ENCODE measurements around the gene FRRS1. TPM values are rescaled to one million over a fixed set of nuclear protein-coding genes. Genes with fewer than 3 reads are reported as not detected.

Gene FRRS1
- total and polyA plus RNA-seq, 10 of the 15 experiments (the other 5 are each of a cell fraction or from before 2014, with no cell fraction given): 0.13 to 18.9 (median 8.0) TPM

DNA sequence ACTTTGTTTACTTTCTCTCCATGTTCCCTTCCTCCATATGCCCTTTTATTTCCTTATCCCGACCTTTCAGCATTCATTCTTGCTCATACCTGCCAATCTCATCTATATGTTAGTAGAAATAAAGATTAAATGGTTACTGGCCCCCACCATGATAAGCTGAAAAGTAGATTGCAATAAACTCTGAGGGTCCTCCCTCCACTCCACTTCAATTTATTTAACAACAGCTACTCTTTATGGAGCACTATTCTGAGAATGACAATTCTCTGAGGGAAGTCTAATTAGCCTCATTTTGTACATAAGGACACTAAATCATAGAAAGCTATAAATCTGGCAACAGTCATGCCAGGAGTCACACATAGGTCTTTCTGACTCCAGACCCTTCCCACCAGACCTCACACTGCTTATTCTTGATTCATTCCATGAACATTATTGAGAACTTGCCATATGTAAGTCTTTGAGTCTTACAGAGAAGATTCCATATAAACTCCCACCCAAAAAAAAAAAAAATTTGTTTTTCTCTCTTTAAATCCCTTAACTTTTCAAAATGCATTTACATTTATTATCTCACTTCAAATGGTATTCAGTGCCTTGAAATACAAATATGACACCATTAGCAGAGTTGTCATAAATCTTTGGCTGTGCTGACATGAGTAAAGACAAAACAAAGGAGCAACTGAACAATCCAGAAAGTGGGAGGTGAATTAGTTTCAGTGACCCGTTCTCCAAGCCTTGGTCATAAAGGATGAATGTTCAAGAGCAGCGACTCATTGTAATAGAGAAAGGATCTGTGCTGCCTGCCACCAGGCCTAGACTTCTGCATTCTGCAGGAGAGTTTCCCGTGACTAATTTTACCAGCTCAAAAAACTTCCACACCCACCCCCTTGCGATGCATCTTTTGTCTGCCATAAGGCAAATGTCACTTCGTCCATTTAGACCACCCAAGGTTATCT, 92.0 kb downstream of the FRRS1 start (continued):
- TF ChIP-seq, protein P1, sequence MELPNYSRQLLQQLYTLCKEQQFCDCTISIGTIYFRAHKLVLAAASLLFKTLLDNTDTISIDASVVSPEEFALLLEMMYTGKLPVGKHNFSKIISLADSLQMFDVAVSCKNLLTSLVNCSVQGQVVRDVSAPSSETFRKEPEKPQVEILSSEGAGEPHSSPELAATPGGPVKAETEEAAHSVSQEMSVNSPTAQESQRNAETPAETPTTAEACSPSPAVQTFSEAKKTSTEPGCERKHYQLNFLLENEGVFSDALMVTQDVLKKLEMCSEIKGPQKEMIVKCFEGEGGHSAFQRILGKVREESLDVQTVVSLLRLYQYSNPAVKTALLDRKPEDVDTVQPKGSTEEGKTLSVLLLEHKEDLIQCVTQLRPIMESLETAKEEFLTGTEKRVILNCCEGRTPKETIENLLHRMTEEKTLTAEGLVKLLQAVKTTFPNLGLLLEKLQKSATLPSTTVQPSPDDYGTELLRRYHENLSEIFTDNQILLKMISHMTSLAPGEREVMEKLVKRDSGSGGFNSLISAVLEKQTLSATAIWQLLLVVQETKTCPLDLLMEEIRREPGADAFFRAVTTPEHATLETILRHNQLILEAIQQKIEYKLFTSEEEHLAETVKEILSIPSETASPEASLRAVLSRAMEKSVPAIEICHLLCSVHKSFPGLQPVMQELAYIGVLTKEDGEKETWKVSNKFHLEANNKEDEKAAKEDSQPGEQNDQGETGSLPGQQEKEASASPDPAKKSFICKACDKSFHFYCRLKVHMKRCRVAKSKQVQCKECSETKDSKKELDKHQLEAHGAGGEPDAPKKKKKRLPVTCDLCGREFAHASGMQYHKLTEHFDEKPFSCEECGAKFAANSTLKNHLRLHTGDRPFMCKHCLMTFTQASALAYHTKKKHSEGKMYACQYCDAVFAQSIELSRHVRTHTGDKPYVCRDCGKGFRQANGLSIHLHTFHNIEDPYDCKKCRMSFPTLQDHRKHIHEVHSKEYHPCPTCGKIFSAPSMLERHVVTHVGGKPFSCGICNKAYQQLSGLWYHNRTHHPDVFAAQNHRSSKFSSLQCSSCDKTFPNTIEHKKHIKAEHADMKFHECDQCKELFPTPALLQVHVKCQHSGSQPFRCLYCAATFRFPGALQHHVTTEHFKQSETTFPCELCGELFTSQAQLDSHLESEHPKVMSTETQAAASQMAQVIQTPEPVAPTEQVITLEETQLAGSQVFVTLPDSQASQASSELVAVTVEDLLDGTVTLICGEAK (IDR thresholded peaks at IDR 0.05; ENCODE audit: borderline replicate concordance): no peak

DNA sequence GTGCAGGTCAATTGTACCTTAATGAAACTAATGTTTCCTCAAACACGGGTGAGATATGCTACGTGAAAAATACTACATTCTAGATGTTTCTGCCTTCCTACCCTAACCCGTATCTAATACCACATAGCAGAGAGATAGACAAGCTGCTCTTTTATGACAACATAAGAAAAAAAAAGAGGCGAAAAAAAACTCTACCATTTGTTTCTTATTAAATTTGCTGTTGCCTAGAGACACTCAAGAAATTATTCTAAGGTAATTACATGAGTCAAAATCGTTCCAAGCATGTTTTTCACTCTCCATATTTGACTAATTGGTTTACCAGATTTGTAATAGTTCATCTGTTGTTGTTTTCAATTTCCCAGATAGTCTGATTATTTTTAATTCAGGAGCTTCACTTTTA, 93.1 kb downstream of the FRRS1 start:
- POLR2A ChIA-PET: no interaction called here
- Histone ChIP-seq H3K79me2 (ENCODE audit: control insufficient read depth, insufficient read depth, low read length) (no peaks in the 10 kb centered on the region), H3K9ac (ENCODE audit: control insufficient read depth, insufficient read depth, low read length) (no peak overlapping the region), H3K4me3 (no peak overlapping the region), H4K20me1 (ENCODE audit: control insufficient read depth, insufficient read depth) (no peaks in the 10 kb centered on the region), H3K9me3 (replicated peaks; ENCODE audit: control insufficient read depth, insufficient read depth, low read length) (no peaks in the 10 kb centered on the region), H3K4me1 (ENCODE audit: control insufficient read depth, insufficient read depth, low read length) (no peaks in the 10 kb centered on the region), H3K4me2 (ENCODE audit: control insufficient read depth, insufficient read depth) (no peak overlapping the region), H3K36me3 (ENCODE audit: control insufficient read depth in 2 of 2, insufficient read depth in 2 of 2, low read length in 1 of 2) (no peaks in the 10 kb centered on the region), H2AFZ (ENCODE audit: control insufficient read depth, low read depth, low read length) (no peak overlapping the region), H3K27ac (ENCODE audit: control insufficient read depth, insufficient read depth) (no peak overlapping the region), H3K27me3 (replicated peaks in 1 of 2; ENCODE audit: control insufficient read depth in 2 of 2, insufficient read depth in 2 of 2, low read length in 1 of 2) (no peaks in the 10 kb centered on the region)
- 8% methylated on average over 5 of the region's 5 CpGs for WGBS (ENCODE audit: insufficient coverage, insufficient replicate concordance, low lambda C conversion rate, missing lambda C conversion rate)
- TF ChIP-seq RAD21 (IDR thresholded peaks at IDR 0.05; ENCODE audit: insufficient read depth, low read depth, low read length) (no peak), JUNB (IDR thresholded peaks at IDR 0.05) (peak; percentile 28; the same call in 1 of the 2 replicates), TBL1XR1 (IDR thresholded peaks at IDR 0.05; ENCODE audit: low read depth, low read length) (no peak)
- FAIRE-seq (no peak), ATAC-seq (peak; percentile 40), DNase-seq (ENCODE audit: low read depth, low spot score) (no peak)
- in situ Hi-C loops (cut with MboI): no loop called here
- BruUV-seq (replicated peaks): no TSS peak
- SMC1A ChIA-PET (ENCODE audit: uncharacterized antibody, unreplicated experiment): interaction anchor here (1.4 to 1.7 kb wide), 3 partner anchors 10 to 26 kb away, joined by 3 to 7 read pairs (median 4); no protein-coding TSS in a partner anchor
- CTCF ChIA-PET: interaction anchor here (1.1 to 2.3 kb wide), 3 partner anchors 8 to 12 kb away, joined by 4 to 10 read pairs (median 5); no protein-coding TSS in a partner anchor
- RAD21 ChIA-PET (ENCODE audit: unreplicated experiment): interaction anchor here (1.1 kb wide), 1 partner anchor 9 kb away, joined by 3 read pairs; no protein-coding TSS in a partner anchor
- intact Hi-C loops (cut with micrococcal nuclease; ENCODE audit: unreplicated experiment): no loop called here
